Neural progenitor cell (in vitro differentiated cells): Measurements from ENCODE around the gene CHI3L2.

Experiments
- EZH2 ChIP-seq: fragments of 200-600 bp; sonication (generic); IDR thresholded peaks from 2 replicates; pipeline ENCODE4 v1.6.1; 2017; ENCODE audit warnings: antibody characterized with exemption, mild to moderate bottlenecking, moderate library complexity
- EZH2phosphoT487 ChIP-seq: fragments of 200-600 bp; sonication (generic); IDR thresholded peaks from 2 replicates; pipeline ENCODE4 v1.6.1; 2017; ENCODE audit warnings: antibody characterized with exemption
- TF ChIP-seq, protein P1 (sequence below): fragments of 200-600 bp; sonication (generic); IDR thresholded peaks from 2 replicates; pipeline ENCODE4 v1.5.1; 2017; ENCODE audit warnings: antibody characterized with exemption, mild to moderate bottlenecking

DNA sequence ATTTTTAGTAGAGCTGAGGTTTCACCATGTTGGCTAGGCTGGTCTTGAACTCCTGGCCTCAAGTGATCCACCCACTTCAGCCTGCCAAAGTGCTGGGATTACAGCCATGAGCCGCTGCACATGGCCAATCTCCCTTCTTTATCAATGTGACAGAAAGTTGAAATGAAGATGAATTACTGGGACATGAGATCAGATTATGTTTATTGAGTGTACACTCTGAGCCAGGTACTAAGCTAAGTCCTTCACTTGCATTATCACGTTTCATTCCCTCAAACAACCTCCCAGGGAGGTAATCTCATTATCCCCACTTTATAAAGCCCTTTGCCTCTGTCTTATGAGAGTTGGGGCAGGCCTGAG lies 6.3 kb upstream of the CHI3L2 start:
- TF ChIP-seq EZH2 = no peak
- TF ChIP-seq, protein P1, sequence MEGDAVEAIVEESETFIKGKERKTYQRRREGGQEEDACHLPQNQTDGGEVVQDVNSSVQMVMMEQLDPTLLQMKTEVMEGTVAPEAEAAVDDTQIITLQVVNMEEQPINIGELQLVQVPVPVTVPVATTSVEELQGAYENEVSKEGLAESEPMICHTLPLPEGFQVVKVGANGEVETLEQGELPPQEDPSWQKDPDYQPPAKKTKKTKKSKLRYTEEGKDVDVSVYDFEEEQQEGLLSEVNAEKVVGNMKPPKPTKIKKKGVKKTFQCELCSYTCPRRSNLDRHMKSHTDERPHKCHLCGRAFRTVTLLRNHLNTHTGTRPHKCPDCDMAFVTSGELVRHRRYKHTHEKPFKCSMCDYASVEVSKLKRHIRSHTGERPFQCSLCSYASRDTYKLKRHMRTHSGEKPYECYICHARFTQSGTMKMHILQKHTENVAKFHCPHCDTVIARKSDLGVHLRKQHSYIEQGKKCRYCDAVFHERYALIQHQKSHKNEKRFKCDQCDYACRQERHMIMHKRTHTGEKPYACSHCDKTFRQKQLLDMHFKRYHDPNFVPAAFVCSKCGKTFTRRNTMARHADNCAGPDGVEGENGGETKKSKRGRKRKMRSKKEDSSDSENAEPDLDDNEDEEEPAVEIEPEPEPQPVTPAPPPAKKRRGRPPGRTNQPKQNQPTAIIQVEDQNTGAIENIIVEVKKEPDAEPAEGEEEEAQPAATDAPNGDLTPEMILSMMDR = no peak
- TF ChIP-seq EZH2phosphoT487 = no peak
